HEK293 (cell line): ENCODE data around the gene NEK8.

Experiments used
- CTCF ChIA-PET: fragments of 350-600 bp; formaldehyde crosslinking; extraction: SDS; loops from one replicate; lab custom pipeline; 2021; ENCODE audit warnings: antibody characterized with exemption; lab: Yijun Ruan, JAX
- POLR2A ChIA-PET: fragments of 300-600 bp; formaldehyde crosslinking; extraction: SDS; loops from one replicate; lab custom pipeline; 2020; ENCODE audit warnings: antibody characterized with exemption, inconsistent platforms; lab: Yijun Ruan, JAX
- H3K27ac ChIP-seq: fragments of 200-500 bp; sonication (Bioruptor generic); 2 replicates; pipeline ENCODE4 v1.5.1; 2014; ENCODE audit warnings: low read depth, low read length, control low read depth, inconsistent platforms; ENCODE audit errors: extremely low read depth
- H3K36me3 ChIP-seq, 2 experiments: fragments of 200-500 bp in 1 of 2; sonication (Bioruptor generic) in 1 of 2; 1 replicate in 1 of 2; 2 replicates in 1 of 2; pipeline ENCODE4 v1.5.1; 2014 to 2017; ENCODE audit warnings: inconsistent platforms in 2 of 2, low read length in 2 of 2; ENCODE audit not compliant: control insufficient read depth in 2 of 2, insufficient read depth in 1 of 2
- H3K4me1 ChIP-seq: fragments of 200-500 bp; sonication (Bioruptor generic); 2 replicates; pipeline ENCODE4 v1.5.1; 2014; ENCODE audit warnings: mild to moderate bottlenecking, low read length, inconsistent platforms; ENCODE audit not compliant: control insufficient read depth, insufficient read depth
- H3K4me3 ChIP-seq: 2 replicates; pipeline ENCODE4 v1.5.1; 2011; ENCODE audit warnings: low read depth, mild to moderate bottlenecking, control low read depth, low read length, moderate library complexity
- H3K9me3 ChIP-seq: fragments of 200-500 bp; sonication (Bioruptor generic); 2 replicates; pipeline ENCODE4 v1.5.1; 2014; ENCODE audit warnings: low read depth, low read length, inconsistent platforms; ENCODE audit not compliant: control insufficient read depth, insufficient read depth
- BCL11A ChIP-seq: fragments of 450-650 bp; formaldehyde crosslinking; IDR thresholded peaks from 2 replicates; pipeline ENCODE4 v1.5.1; 2016; ENCODE audit warnings: low read depth, missing biosample characterization, missing genetic modification characterization
- BCL11B ChIP-seq: fragments of 450-650 bp; formaldehyde crosslinking; IDR thresholded peaks from 2 replicates; pipeline ENCODE4 v1.5.1; 2016; ENCODE audit warnings: low read depth, missing biosample characterization, missing genetic modification characterization
- HOXA7 ChIP-seq: sonication (generic); formaldehyde crosslinking; IDR thresholded peaks from 2 replicates; pipeline ENCODE4 v1.8.1; 2022; ENCODE audit warnings: missing genetic modification reagents, borderline replicate concordance
- INSM2 ChIP-seq: fragments of 450-650 bp; formaldehyde crosslinking; IDR thresholded peaks from 2 replicates; pipeline ENCODE4 v1.5.1; 2016; ENCODE audit warnings: missing biosample characterization, missing genetic modification characterization
- KLF1 ChIP-seq: fragments of 450-650 bp; formaldehyde crosslinking; IDR thresholded peaks from 2 replicates; pipeline ENCODE4 v1.5.1; 2016; ENCODE audit warnings: missing biosample characterization, missing genetic modification characterization
- KLF17 ChIP-seq: fragments of 450-650 bp; formaldehyde crosslinking; IDR thresholded peaks from 2 replicates; pipeline ENCODE4 v1.5.1; 2016; ENCODE audit warnings: missing biosample characterization, missing genetic modification characterization
- PATZ1 ChIP-seq: fragments of 450-650 bp; formaldehyde crosslinking; IDR thresholded peaks from 2 replicates; pipeline ENCODE4 v1.5.1; 2016; ENCODE audit warnings: missing biosample characterization, missing genetic modification characterization
- PRDM10 ChIP-seq: fragments of 450-650 bp; formaldehyde crosslinking; IDR thresholded peaks from 2 replicates; pipeline ENCODE4 v1.5.1; 2016; ENCODE audit warnings: missing biosample characterization, missing genetic modification characterization
- SCRT1 ChIP-seq: fragments of 450-650 bp; formaldehyde crosslinking; IDR thresholded peaks from 2 replicates; pipeline ENCODE4 v1.5.1; 2016; ENCODE audit warnings: missing biosample characterization, missing genetic modification characterization, borderline replicate concordance
- SCRT2 ChIP-seq: fragments of 450-650 bp; formaldehyde crosslinking; IDR thresholded peaks from 2 replicates; pipeline ENCODE4 v1.5.1; 2016; ENCODE audit warnings: missing biosample characterization, missing genetic modification characterization
- ZBTB1 ChIP-seq: fragments of 450-650 bp; formaldehyde crosslinking; IDR thresholded peaks from 2 replicates; pipeline ENCODE4 v1.5.1; 2016; ENCODE audit warnings: missing biosample characterization, missing genetic modification characterization
- ZBTB20 ChIP-seq: fragments of 450-650 bp; formaldehyde crosslinking; IDR thresholded peaks from 2 replicates; pipeline ENCODE4 v1.5.1; 2016; ENCODE audit warnings: missing biosample characterization, missing genetic modification characterization
- ZIC2 ChIP-seq: fragments of 450-650 bp; formaldehyde crosslinking; IDR thresholded peaks from 2 replicates; pipeline ENCODE4 v1.5.1; 2016; ENCODE audit warnings: missing biosample characterization, missing genetic modification characterization
- ZNF10 ChIP-seq: fragments of 450-650 bp; formaldehyde crosslinking; IDR thresholded peaks from 2 replicates; pipeline ENCODE4 v1.5.1; 2017; ENCODE audit warnings: missing biosample characterization, missing genetic modification characterization
- ZNF175 ChIP-seq: fragments of 450-650 bp; formaldehyde crosslinking; IDR thresholded peaks from 2 replicates; pipeline ENCODE4 v1.5.1; 2016; ENCODE audit warnings: missing biosample characterization, missing genetic modification characterization
- ZNF311 ChIP-seq: fragments of 450-650 bp; formaldehyde crosslinking; IDR thresholded peaks from 2 replicates; pipeline ENCODE4 v1.5.1; 2017; ENCODE audit warnings: missing biosample characterization, missing genetic modification characterization, borderline replicate concordance
- ZNF488 ChIP-seq: fragments of 450-650 bp; formaldehyde crosslinking; IDR thresholded peaks from 2 replicates; pipeline ENCODE4 v1.5.1; 2016; ENCODE audit warnings: missing biosample characterization, missing genetic modification characterization
- ZNF585B ChIP-seq: fragments of 450-650 bp; formaldehyde crosslinking; IDR thresholded peaks from 2 replicates; pipeline ENCODE4 v1.5.1; 2016; ENCODE audit warnings: missing biosample characterization, missing genetic modification characterization
- ZNF692 ChIP-seq: fragments of 450-650 bp; formaldehyde crosslinking; IDR thresholded peaks from 2 replicates; pipeline ENCODE4 v1.5.1; 2016; ENCODE audit warnings: missing biosample characterization, missing genetic modification characterization
- ZSCAN23 ChIP-seq: fragments of 450-650 bp; formaldehyde crosslinking; IDR thresholded peaks from 2 replicates; pipeline ENCODE4 v1.5.1; 2016; ENCODE audit warnings: missing biosample characterization, missing genetic modification characterization

The NEK8 gene

GRCh38 chr17:28745786-28746411 lies 17.3 kb downstream of the NEK8 start (continued):
- TF ChIP-seq INSM2 (tag by site-specific recombination) (no peak), ZIC2 (tag by site-specific recombination) (0 out of 2 replicates have a peak, but pooled peaks have one; percentile 5), ZNF692 (peak; percentile 47; the same call in 1 of the 2 replicates), ZNF488 (tag by site-specific recombination) (no peak), ZNF585B (tag by site-specific recombination) (no peak), ZNF311 (tag by site-specific recombination) (no peak), KLF17 (tag by site-specific recombination) (no peak), PRDM10 (tag by site-specific recombination) (peak; percentile 27; the same call in 1 of the 2 replicates), ZBTB20 (tag by site-specific recombination) (peak; percentile 32; the same call in 1 of the 2 replicates), ZNF10 (tag by site-specific recombination) (no peak), ZNF175 (tag by site-specific recombination) (no peak), HOXA7 (CRISPR knock-in tag) (no peak), ZBTB1 (no peak)

- peaks cover 3 to 65% of the 10 kb centered on the region in 2 experiments; a peak in 2 of 3 replicates for H3K36me3 ChIP-seq
- H3K4me3 ChIP-seq, result no peak overlapping the region
- H3K9me3 ChIP-seq, result no peaks in the 10 kb centered on the region
- ChIA-PET POLR2A (interaction anchor here (1.3 to 14.1 kb wide), 3 partner anchors 20 to 27 kb away, joined by 5 to 448 read pairs (median 64); partner anchors contain the start of genes NEK8, RPL23A and TLCD1), CTCF (interaction anchor here (0.6 to 16.7 kb wide), 4 partner anchors 16 to 207 kb away, joined by 3 to 445 read pairs (median 90); partner anchors contain the start of genes NEK8, RPL23A and TLCD1)
- no peak overlapping the region for H3K27ac ChIP-seq
- peaks cover 11% of the 10 kb centered on the region; the same call in 1 of the 2 replicates for H3K4me1 ChIP-seq
- TF ChIP-seq SCRT1 (peak; percentile 86; the same call in 1 of the 2 replicates), KLF1 (0 out of 2 replicates have a peak, but pooled peaks have one; percentile 10), PRDM10 (tag by site-specific recombination) (no peak), BCL11B (tag by site-specific recombination) (peak; percentile 75), ZSCAN23 (no peak), SCRT2 (tag by site-specific recombination) (peak; percentile 89), BCL11A (peak; percentile 27; the same call in 1 of the 2 replicates), PATZ1 (tag by site-specific recombination) (no peak)
Measured at GRCh38 chr17:28746611-28747050, 18.0 kb downstream of the NEK8 start.
